Activated CD4-positive, alpha-beta T cell treated with anti-CD3 and anti-CD28 coated beads, Interleukin-2, amount 50 U/mL, for 4 hours (primary cell): Measurements from ENCODE around the gene TRANK1.
"Not testable (repeated sequence)": the region's sequence is repeated elsewhere in the genome, so short reads cannot be mapped to it uniquely, and the experiment has no call there.

Experiments used
- DNase-seq, 2 experiments: peaks; one replicate each; pipeline ENCODE4 v3.0.0-alpha.2; 2020

TRANK1 gene

GRCh38 chr3:36911990-36912804, 32.7 kb downstream of the TRANK1 start:
- DNase-seq: no peak

GRCh38 chr3:36909666-36910065, 35.2 kb downstream of the TRANK1 start:
- no peak for DNase-seq

GRCh38 chr3:36909181-36909580, 35.7 kb downstream of the TRANK1 start:
- DNase-seq: no peak

- no peak for DNase-seq
These were observed 36.1 kb downstream of the TRANK1 start for GRCh38 chr3:36908647-36909180.

GRCh38 chr3:36907911-36908646, 36.8 kb downstream of the TRANK1 start:
- DNase-seq: peak; percentile 47 to 52

- DNase-seq: no peak
These were observed 38.2 kb downstream of the TRANK1 start for GRCh38 chr3:36906504-36907149.

GRCh38 chr3:36905545-36905944, 39.3 kb downstream of the TRANK1 start:
- DNase-seq: no peak

- no peak for DNase-seq
These were observed 40.2 kb downstream of the TRANK1 start for GRCh38 chr3:36904641-36905040.

GRCh38 chr3:36904065-36904464, 40.8 kb downstream of the TRANK1 start:
- DNase-seq: not testable (repeated sequence)

- no peak for DNase-seq
These were observed 41.6 kb downstream of the TRANK1 start for GRCh38 chr3:36903119-36903882.

- DNase-seq: no peak
These were observed 43.3 kb downstream of the TRANK1 start for GRCh38 chr3:36901588-36901987.

- DNase-seq: no peak
These were observed 44.1 kb downstream of the TRANK1 start for GRCh38 chr3:36900474-36901443.

- DNase-seq: no peak
These were observed 49.1 kb downstream of the TRANK1 start for GRCh38 chr3:36895496-36896409.

- DNase-seq: no peak
These were observed 49.9 kb downstream of the TRANK1 start for GRCh38 chr3:36894914-36895313.

GRCh38 chr3:36893826-36894225, 51.0 kb downstream of the TRANK1 start:
- DNase-seq: no peak

GRCh38 chr3:36893137-36893557, 51.7 kb downstream of the TRANK1 start:
- peak in 1 of 2 experiments; percentile 30 for DNase-seq

- no peak for DNase-seq
These were observed 52.3 kb downstream of the TRANK1 start for GRCh38 chr3:36892457-36893136.

GRCh38 chr3:36891701-36892160, 53.1 kb downstream of the TRANK1 start:
- DNase-seq: no peak

GRCh38 chr3:36891097-36891496, 53.8 kb downstream of the TRANK1 start:
- DNase-seq: not testable (repeated sequence)
